Stimulated activated CD4-positive, alpha-beta T cell treated with anti-CD3 and anti-CD28 coated beads, Interleukin-1b, Interleukin-23, amount 100 ng/mL, for 24 hours (primary cell): ENCODE data around the gene GUCA2A.

Experiments
- DNase-seq, 4 experiments: peaks; one replicate each; pipeline ENCODE4 v3.0.0-alpha.2; 2020; ENCODE audit warnings: low read depth in 4 of 4, low spot score in 1 of 4

Gene GUCA2A

GRCh38 chr1:42177541-42177981 lies 13.0 kb upstream of the GUCA2A start:
- DNase-seq: no peak

DNA sequence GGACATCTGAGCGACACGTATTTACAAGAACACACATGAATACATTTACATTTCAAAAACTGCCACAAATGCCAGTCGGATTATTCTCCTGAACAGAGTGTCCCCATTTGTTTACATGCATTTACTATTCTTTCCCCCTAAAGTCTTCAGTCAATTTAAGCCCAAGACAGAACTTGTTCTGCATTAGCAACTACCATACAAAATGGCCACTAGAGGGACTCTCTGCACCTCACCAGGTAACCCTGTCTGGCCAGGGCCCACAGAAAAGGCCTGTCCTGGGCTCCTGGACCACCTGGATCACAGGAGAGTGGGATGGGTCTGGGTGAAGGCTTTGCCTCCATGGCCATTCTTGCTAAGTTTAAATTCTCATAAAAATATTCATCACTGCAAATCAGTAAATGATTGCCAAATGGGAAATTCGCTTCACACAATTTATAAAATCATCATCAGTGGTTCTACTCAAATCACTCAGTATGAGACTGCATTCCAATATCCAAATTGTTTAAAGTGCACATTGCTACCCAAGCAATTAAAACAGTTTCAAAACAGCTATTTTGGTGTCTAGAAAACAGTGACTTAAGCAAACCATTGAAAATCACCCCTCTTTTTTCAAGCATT lies 12.5 kb upstream of the GUCA2A start:
- DNase-seq: no peak

DNA sequence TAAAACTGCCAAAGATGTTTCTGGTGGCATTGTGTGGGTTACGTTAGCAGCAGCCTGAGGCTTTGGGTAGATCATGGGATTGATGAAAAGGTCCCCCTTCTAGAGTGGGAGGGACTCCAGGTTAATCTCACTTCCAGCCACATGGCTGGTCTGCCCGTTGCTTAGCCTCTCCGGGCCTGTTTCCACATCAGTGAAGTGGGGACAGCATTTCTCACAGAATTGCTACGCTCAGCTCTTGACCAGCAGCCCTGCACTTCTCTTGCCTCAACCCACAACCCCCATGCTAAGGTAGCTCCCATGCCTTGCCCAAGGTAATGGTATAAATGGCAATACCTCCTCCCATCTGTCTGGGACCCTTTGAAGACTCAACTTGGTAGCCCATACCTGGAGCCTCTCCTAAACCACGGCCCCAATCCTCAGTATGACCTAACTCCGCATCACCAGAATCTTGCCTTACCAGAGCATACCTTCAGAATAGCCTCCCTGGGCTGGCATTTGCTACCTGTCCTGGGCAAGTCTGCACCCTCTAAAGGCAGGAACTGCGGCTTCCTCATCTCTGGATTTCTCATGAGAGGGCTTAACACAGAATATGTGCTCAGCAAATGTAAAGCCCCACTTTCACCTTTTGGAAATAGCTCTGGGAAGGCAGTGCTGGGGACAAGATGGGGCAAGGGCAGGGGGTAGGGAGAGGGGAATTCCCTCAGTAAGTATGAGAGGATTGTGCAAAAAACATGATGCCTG lies 10.9 kb upstream of the GUCA2A start:
- no peak for DNase-seq

DNA sequence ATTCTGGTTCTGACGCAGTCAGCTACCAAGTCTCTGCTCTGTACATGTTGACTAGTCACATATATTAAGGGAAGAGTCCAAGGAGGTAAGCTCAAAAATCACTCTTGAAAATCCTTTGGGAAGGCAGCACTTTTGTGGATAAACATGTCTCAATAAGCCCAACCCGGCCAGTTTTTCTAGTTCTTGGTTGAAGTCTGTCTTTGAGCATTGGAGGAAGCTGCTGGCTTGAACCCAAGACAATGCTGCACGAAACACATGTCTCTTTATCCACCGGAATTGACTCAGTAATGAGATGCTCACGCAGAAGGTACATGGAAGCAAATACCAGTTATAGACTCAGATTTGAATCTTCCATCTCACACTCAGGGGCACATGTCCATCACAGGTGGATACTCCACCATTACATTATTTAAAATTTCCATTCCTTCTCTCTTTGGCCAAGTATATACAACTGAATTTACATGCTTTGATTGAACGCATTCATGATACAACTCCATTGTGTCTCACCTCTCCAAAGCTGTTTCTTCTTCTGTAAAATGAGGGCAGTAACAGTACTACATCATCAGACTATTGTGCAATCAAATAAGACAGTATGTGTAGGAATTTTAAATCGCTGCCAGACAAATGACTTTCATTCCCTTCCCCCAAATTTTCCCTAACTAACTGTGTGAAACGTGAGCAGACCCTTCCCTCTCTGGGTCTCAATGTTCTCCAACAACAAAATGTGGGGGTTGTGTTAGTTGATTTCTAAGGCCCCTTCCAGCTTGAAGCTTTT lies 9.6 kb upstream of the GUCA2A start:
- DNase-seq: no peak

DNA sequence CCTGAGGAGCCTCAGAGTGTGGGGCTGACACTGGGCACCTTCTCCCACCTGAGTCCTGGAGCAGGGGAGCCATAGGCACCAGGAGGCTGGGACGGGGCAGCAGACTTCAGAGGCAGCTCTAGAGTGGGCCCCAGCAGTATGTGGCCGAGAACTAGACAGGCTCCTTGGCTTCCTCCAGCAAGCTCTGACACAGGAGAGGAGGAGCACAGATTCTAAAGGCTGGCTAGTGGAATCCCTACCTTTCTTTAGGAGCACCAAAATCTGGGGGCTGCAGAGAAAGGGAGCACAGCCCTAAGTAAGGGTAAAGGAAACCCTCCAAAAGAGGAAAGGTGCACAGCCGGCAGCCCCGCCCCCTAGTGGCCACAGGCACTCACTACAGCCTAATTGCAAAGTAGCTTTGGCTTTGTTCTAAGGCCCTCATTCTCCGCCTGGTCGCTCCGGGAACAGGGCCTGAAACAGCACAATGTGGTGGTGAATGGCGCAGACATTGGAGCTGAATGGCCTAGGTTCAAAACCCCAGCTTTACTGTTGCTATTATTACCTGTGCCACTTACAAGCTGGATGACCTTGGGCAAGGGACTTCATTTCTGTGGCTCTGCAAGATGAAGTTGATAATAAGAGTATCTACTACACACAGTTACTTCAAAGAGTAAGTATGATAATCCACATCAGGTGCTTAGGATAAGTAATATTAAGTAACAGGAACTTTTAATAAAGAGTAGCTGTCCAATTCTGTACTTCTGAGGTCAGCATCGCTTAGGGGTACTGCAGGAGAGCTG lies 8.8 kb upstream of the GUCA2A start:
- peak; percentile 42 to 58 (median 51) for DNase-seq

GRCh38 chr1:42172381-42173133 lies 8.0 kb upstream of the GUCA2A start:
- DNase-seq: no peak

DNA sequence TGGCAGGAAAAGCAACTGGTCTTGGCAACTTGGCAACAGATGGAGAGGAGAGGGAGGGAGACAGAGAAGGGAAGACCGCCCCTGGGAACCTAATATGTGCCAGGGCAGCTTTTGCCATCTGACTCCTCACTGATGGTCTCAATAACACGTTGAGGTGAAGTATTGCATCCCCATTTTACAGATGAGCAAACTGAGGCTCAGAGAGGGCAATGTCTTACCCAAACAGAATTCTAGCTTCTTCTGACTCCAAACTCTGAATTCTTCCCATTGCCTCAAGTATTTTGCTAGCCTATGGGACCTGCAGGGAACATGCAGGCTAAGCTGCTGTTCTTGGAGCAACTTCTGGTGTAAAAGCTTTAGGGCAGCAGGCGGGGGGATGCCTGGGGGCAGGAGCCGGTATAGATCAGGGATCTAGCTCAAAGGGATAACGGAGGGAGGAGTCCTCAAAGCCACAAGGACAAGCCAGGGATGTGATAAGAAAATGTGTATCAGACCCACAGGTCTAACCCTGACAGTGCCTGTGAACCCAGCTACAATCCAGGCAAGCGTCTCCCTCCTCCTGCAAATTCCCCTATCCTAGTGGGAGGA lies 7.2 kb upstream of the GUCA2A start:
- no peak for DNase-seq

- DNase-seq: no peak
Measured at GRCh38 chr1:42170779-42171621, 6.5 kb upstream of the GUCA2A start.

GRCh38 chr1:42168763-42169162 lies 4.2 kb upstream of the GUCA2A start:
- no peak for DNase-seq

DNA sequence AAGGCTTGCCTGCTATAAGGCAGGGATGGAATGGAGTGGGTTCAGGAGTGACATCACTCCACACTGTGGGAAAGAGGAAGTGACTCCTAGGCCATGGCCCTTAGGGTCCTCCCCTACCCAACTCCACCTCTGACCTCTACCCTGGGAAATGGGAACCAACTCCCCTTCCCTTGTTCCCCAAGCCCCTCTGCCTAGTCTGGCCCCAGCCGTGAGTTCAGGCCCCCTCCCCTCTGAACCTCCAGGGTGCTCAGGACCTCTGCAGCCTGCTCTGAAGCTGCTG lies 3.8 kb upstream of the GUCA2A start:
- no peak for DNase-seq

DNA sequence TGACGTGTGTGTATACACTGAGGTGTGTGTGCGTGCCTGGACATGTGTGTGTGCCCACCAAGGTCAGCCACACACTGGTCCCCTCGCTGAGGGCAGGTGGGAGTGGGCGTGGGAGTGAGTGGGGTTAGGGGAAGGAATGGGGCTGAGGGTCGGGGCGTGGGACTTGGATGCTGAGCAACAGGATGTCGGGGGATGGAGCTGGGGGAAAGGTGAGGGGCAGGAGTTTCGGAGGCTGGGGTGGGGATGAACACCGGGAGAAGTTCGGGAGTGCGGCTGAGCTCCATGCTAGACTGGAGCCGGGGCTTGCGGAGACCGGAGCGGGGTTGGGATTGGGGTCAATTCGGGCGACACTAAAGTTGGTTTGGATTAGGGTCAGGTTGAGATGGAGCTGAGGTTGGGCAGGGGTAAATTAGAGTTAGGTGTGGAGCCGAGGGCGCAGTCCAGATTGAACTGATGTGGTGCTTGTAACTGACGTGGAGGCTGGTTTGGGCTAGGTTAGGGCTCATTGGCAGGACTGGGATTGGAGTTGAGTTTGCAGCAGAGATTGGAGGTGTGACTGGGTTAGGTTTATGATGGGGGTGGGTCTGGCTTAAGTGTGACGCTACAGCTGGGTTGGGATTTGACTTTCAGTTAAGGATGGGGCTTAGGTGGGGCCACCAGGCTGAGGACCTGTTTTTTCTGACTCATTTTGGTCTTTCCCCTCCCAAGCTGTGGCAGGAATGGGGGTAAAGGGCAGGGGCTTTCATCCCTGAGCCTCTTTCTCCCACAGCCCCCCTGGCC lies 3.3 kb upstream of the GUCA2A start:
- no peak for DNase-seq

DNA sequence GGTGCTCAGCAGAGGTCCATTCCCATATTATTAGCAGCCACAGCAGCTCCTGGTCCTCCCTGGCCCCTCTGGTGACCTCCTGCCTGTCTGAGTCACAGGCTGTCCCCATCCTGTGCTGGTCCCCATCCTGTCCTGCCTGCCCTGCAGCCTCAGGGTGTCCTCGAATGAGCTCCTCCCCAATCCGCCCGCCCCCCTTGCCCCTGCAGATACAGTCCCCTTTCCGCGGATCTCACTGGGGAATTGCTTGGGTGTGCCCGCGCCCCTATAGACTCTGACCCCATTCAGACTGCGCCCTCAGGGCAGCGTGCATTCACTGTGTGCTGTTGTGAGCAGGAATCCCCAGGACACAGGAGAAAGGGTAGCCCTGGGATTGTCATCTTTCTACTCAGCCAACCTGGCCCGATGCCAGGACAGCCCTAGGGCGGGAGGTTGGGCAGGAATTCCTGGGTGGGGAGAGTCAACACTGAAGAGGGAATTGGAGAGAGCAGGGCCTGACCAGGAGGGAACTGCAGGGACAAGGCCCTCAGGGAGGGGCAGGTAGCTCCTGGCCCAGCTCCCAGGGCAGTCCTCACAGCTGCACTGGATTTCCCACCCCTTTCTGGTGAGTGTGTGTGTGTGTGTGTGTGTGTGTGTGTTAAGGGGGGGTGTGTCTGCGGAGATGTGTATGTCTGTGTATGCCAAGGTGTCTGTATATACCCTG lies 1.1 kb upstream of the GUCA2A start:
- DNase-seq: no peak

DNA sequence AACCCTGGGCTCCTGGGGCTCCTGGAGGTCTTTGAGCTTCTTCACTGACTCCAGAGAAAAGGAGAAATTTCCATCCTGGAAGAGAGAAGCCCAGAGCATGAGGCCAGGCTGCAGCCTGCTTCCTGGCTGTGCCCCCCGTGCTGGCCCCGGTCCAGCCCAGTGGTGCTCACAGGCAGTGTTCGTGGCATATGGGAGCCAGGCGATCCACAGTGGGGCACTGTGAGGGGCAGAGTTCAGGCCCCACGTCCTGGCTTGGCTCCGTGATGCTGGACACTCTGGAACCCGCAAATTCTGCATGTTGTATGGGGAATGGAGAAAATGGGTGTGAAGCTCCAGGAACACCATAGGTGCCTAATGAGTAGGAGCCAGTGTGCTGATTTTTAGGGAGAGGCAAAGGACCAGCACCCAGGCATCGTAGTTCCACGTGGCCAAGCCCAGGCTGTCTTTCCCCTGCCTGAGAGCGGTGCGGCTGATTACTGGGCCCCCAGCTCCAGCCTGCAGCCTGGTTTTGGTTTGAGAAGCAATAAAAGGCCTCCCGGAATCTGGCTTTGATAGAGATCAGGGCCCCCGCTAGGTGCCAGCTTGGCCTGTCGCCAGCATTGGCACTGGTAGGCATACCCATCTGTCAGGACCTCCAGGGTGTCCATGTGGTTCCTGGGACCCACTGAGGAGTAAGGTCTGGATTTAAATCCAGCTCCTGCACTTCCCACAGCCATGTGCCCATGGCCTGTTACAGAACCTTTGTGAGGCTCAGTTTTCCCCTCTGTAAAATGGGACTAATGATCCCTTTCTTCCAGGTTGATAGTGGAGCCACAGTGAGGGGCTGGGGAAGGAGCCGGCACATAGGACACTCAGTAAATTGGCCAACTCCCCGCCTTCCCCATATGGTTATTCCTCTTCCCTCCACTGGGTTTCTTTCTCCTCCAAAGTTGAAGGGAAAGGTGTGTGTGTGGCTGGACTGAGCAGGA lies 725 bp downstream of the GUCA2A start:
- no peak for DNase-seq

DNA sequence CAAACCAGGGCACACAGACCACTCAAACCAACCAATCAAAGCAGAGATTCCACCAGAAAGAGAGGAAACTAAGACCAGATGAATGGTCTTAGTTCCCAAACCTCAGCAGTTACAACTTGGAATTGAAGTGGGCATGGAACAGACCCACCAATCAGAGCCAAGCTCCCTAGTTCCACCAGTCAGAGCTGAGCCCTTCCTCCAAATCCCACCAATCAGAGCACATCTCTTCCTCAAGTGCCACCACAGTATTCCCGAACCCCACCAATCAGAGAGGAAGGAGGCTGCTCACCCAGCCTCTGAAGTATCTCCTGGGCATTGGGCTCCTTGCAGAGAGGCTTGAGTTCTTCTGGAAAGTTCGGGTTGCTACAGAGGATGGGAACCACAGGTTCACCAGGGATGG lies 1.4 kb downstream of the GUCA2A start:
- DNase-seq: no peak

GRCh38 chr1:42162181-42162580 lies 2.4 kb downstream of the GUCA2A start:
- DNase-seq: no peak

DNA sequence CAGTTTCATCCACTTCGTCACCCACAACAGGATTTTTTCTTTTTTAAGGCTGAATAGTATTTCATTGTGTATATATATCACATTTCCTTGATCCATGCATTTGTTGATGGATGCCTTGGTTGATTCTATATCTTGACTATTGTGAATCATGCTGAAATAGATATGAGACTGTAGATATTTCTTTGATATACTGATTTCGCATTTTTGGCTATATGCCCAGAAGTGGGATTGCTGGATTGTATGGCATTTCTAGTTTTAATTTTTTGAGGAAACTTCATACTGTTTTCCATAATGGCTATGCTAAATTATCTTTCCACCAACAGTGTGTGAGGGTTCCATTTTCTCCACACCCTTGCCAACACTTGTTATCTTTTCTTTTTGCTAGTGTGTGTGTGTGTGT lies 6.4 kb downstream of the GUCA2A start:
- DNase-seq: no peak

- no peak for DNase-seq
Measured at GRCh38 chr1:42157667-42158066, 6.9 kb downstream of the GUCA2A start.
